A673 (cell line): ENCODE data around the gene SHANK3.

Source experiments
- CTCF ChIP-seq: fragments of 300-800, 200-600 bp; sonication (generic); conservative IDR thresholded peaks from 2 replicates; pipeline ENCODE4 v1.5.1; 2017; ENCODE audit warnings: low read depth, mild to moderate bottlenecking, antibody characterized with exemption, low read length, moderate library complexity, mixed read lengths
- EZH2 ChIP-seq: fragments of 200-600 bp; sonication (generic); IDR thresholded peaks from 2 replicates; pipeline ENCODE4 v1.6.1; 2017; ENCODE audit warnings: borderline replicate concordance, low read depth, mild to moderate bottlenecking, mixed read lengths, antibody characterized with exemption, low read length; ENCODE audit not compliant: poor library complexity, severe bottlenecking

- TF ChIP-seq CTCF, result no peak
- no peak for TF ChIP-seq EZH2
These were observed 22.3 kb downstream of the SHANK3 start for GRCh38 chr22:50694766-50695420.
